ENCODE measurements around the gene GARS1. TPM values are rescaled to one million over a fixed set of nuclear protein-coding genes. Genes with fewer than 3 reads are reported as not detected.

GARS1 gene
- total RNA-seq, 6 experiments from 2014 or later, result 31.4 to 155 (median 44.7) TPM

DNA sequence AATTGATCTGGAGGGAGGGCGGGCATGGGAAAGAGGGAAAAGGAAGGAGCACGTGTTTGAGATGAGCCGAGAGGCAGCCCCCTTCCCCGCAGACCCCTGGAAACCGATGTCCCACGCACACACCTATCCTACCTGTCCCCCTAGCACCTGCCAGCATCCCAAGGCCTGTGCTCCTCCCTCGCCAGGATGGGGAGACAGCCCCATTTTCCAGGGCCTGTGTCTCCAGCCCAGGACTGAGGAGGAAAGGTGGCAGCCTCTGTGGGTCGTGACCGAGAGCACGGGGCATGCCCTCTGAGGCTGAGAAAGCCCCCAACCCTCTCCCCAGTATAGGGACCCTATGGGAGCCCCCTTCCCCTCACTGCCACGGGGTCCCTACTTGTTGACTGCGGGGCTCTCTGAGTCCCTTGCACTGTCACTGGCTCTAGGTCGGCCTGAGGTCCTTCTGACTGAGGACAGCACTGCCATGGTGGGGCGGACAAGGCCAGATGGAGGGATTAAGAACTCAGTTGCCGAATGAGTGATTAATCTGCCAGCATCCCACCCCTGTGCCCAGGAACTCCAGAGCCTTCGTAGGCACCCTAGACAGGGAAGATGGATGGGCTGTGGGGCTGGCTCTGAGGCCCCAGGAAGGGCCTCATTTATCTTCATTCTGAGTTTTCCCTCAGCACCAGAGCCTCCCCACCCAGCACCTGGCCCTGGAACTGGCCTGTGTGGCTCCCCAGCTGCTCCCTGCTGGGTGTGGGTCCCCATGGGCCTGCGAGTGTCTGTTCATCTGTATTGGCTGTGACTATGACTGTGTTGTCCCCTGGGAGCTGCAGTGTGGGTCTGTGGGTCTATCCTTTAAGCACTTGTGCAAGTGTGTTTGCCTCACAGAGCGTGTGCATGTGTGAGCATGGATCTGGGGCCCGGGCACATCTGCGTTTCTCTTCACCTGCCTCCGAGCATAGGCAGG is 61.6 kb downstream of the GARS1 start:
- Histone ChIP-seq H3K27ac (no peak overlapping the region), H3K9me3 (no peaks in the 10 kb centered on the region), H3K27me3 (no peaks in the 10 kb centered on the region), H3K4me3 (no peak overlapping the region), H3K36me3 (no peaks in the 10 kb centered on the region), H3K4me1 (no peaks in the 10 kb centered on the region)
- 59% methylated on average over 7 of the region's 21 CpGs for WGBS (ENCODE audit: insufficient coverage, low coverage, low lambda C conversion rate, missing lambda C conversion rate)
- ATAC-seq, result no peak
- intact Hi-C loops (cut with DNase I), result no loop called here
- peak in 1 of 3 donors; percentile 25 for DNase-seq
- TF ChIP-seq, protein P1, sequence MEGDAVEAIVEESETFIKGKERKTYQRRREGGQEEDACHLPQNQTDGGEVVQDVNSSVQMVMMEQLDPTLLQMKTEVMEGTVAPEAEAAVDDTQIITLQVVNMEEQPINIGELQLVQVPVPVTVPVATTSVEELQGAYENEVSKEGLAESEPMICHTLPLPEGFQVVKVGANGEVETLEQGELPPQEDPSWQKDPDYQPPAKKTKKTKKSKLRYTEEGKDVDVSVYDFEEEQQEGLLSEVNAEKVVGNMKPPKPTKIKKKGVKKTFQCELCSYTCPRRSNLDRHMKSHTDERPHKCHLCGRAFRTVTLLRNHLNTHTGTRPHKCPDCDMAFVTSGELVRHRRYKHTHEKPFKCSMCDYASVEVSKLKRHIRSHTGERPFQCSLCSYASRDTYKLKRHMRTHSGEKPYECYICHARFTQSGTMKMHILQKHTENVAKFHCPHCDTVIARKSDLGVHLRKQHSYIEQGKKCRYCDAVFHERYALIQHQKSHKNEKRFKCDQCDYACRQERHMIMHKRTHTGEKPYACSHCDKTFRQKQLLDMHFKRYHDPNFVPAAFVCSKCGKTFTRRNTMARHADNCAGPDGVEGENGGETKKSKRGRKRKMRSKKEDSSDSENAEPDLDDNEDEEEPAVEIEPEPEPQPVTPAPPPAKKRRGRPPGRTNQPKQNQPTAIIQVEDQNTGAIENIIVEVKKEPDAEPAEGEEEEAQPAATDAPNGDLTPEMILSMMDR (IDR thresholded peaks at IDR 0.05), result no peak
- no peak for TF ChIP-seq POLR2A (IDR thresholded peaks at IDR 0.05)

DNA sequence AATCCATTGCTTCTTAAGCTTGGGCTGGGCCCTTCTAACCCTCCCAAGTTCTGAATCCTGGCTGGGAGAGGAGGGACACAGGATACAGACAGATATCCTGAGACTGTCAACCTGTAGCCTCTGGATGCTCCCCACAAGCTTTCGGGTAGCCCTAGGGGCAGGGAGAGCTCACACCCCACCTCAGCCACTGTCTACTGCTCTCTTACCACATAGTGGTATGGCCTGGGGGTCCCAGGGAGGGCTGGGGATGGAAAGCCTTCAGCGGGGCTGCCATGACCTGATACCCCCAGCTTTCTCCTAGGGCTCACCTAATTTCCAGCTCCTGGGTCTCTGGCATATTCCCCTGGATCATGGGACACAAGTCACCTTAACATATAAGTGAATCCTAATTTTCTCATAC is 62.5 kb downstream of the GARS1 start:
- H3K4me3 ChIP-seq, result no peak overlapping the region
- TF ChIP-seq, protein P1 (IDR thresholded peaks at IDR 0.05), result no peak
- no peak for TF ChIP-seq POLR2A (IDR thresholded peaks at IDR 0.05)
- ATAC-seq, result no peak
- no peak overlapping the region for H3K27ac ChIP-seq
- intact Hi-C loops (cut with DNase I), result no loop called here
- peak in 1 of 3 donors; percentile 15 for DNase-seq
- H3K36me3 ChIP-seq, result no peaks in the 10 kb centered on the region
- H3K4me1 ChIP-seq, result no peaks in the 10 kb centered on the region
- no peaks in the 10 kb centered on the region for H3K27me3 ChIP-seq
- WGBS (ENCODE audit: insufficient coverage, low coverage, low lambda C conversion rate, missing lambda C conversion rate), result no CpG with 5 or more reads among the region's 2 CpGs
- no peaks in the 10 kb centered on the region for H3K9me3 ChIP-seq

DNA sequence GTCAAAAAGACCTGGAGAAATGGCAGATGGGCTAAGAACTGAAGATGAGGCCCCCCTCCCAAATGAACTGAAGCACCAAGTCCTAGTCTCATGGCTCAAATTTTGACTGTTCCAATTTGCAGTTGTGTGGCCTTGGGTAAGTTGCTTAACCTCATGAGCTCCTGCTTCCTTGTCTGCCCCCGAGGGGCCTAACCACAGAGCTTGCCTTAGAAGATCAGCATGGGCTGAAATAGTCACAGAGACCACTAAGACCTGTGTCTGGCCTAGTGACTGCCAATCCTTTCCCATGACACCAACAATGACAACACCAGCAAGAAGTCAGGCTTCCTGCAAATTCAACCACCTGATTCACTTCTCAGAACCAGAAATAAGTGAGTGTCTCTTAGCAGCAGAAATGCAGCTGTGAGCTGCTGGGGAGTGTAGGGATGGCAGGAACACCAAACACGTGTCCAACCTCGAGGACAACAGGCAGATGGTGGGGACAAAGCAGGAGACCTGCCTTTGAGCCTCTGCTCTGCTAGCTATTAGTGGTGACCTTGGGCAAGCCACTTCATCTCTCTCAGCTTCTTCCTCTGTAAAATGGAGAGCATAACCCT is 63.9 kb downstream of the GARS1 start:
- H3K27me3 ChIP-seq, result no peaks in the 10 kb centered on the region

DNA sequence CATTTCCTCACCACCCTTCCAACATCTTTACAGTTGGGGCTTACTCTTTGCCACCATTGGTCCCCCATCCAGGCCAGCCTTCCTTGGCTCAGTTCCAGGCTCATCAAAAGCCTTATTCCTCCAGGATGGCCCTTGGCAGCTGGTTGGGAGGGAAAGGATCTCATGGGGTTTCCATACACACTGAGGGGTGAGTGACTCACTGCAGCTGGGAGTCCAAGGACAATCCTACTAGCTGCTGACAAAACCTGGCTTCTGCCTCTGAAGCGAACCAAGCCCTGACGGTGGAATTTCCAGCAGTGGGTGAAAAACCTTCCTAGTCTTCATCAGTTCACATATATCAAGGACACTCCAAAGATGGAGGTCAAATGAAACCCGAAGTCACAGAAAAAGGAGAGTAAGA is 64.6 kb downstream of the GARS1 start:
- TF ChIP-seq, protein P1 (IDR thresholded peaks at IDR 0.05), result no peak
- no peak for TF ChIP-seq POLR2A (IDR thresholded peaks at IDR 0.05)
- no peak for DNase-seq

More for the DNA sequence above, 63.9 kb downstream of the GARS1 start:
- DNase-seq (no peak), ATAC-seq (no peak)
- Histone ChIP-seq H3K36me3 (no peaks in the 10 kb centered on the region), H3K4me1 (no peaks in the 10 kb centered on the region), H3K27ac (no peak overlapping the region), H3K4me3 (no peak overlapping the region), H3K9me3 (no peaks in the 10 kb centered on the region)
- TF ChIP-seq POLR2A (IDR thresholded peaks at IDR 0.05), result no peak
- TF ChIP-seq, protein P1 (IDR thresholded peaks at IDR 0.05), result no peak
- intact Hi-C loops (cut with DNase I), result no loop called here
- WGBS (ENCODE audit: insufficient coverage, low coverage, low lambda C conversion rate, missing lambda C conversion rate), result 43% methylated on average over 3 of the region's 3 CpGs

More for the DNA sequence above, 64.6 kb downstream of the GARS1 start:
- Histone ChIP-seq H3K4me3 (no peak overlapping the region), H3K27me3 (no peaks in the 10 kb centered on the region), H3K4me1 (no peaks in the 10 kb centered on the region), H3K27ac (no peak overlapping the region), H3K9me3 (no peaks in the 10 kb centered on the region), H3K36me3 (no peaks in the 10 kb centered on the region)
- no peak for ATAC-seq
- intact Hi-C loops (cut with DNase I), result no loop called here
- 69% methylated on average over 3 of the region's 3 CpGs for WGBS (ENCODE audit: insufficient coverage, low coverage, low lambda C conversion rate, missing lambda C conversion rate)

Measured in right lobe of liver (tissue), 6 donors.